Fibroblast of lung (primary cell): Measurements from ENCODE around the gene SLC26A2. TPM values are rescaled to one million over a fixed set of nuclear protein-coding genes. Genes with fewer than 3 reads are reported as not detected.

ENCODE experiments used
- DNase-seq, 2 donors: peaks; one replicate each; pipeline versions ENCODE4 v3.0.0 to v3.0.0-alpha.2; 2010; ENCODE audit warnings: low read depth in 2 of 2
- H2AFZ ChIP-seq: 2 replicates; pipeline ENCODE4 v1.5.1; 2012; ENCODE audit warnings: low read length, control low read depth, inconsistent platforms
- H3K27ac ChIP-seq: 2 replicates; pipeline ENCODE4 v1.5.1; 2011; ENCODE audit warnings: low read length, control low read depth; ENCODE audit not compliant: insufficient read depth
- H3K27me3 ChIP-seq: 2 replicates; pipeline ENCODE4 v1.5.1; 2011; ENCODE audit warnings: mild to moderate bottlenecking, low read length; ENCODE audit not compliant: control insufficient read depth, insufficient read depth
- H3K36me3 ChIP-seq: 2 replicates; pipeline ENCODE4 v1.5.1; 2011; ENCODE audit warnings: low read length; ENCODE audit not compliant: control insufficient read depth, insufficient read depth
- H3K4me1 ChIP-seq: 2 replicates; pipeline ENCODE4 v1.5.1; 2011; ENCODE audit warnings: low read length; ENCODE audit not compliant: control insufficient read depth, insufficient read depth; ENCODE audit errors: extremely low read depth
- H3K4me2 ChIP-seq: 2 replicates; pipeline ENCODE4 v1.5.1; 2011; ENCODE audit warnings: low read length, control low read depth; ENCODE audit not compliant: insufficient read depth; ENCODE audit errors: extremely low read depth
- H3K4me3 ChIP-seq, 4 experiments: fragments of 200-600 bp in 1 of 4; sonication (generic) in 1 of 4; replicated peaks in 1 of 4; 2 replicates each; pipeline ENCODE4 v1.5.1; 2011 to 2016; ENCODE audit warnings: low read length in 4 of 4, low read depth in 3 of 4, mild to moderate bottlenecking in 3 of 4, control low read depth in 2 of 4, inconsistent platforms in 1 of 4, mixed read lengths in 1 of 4; ENCODE audit not compliant: insufficient read depth in 1 of 4; ENCODE audit errors: control extremely low read depth in 1 of 4
- H3K79me2 ChIP-seq: 2 replicates; pipeline ENCODE4 v1.5.1; 2012; ENCODE audit warnings: mild to moderate bottlenecking, low read length, inconsistent platforms; ENCODE audit not compliant: control insufficient read depth, insufficient read depth
- H3K9ac ChIP-seq: 2 replicates; pipeline ENCODE4 v1.5.1; 2011; ENCODE audit warnings: mild to moderate bottlenecking, low read length, control low read depth; ENCODE audit not compliant: insufficient read depth
- H3K9me3 ChIP-seq: 2 replicates; pipeline ENCODE4 v1.5.1; 2012; ENCODE audit warnings: low read depth, low read length; ENCODE audit not compliant: control insufficient read depth, insufficient read depth
- H4K20me1 ChIP-seq: 2 replicates; pipeline ENCODE4 v1.5.1; 2011; ENCODE audit warnings: low read length; ENCODE audit not compliant: control insufficient read depth, insufficient read depth; ENCODE audit errors: extremely low read depth
- CTCF ChIP-seq, 2 donors: IDR thresholded peaks in 1 of 2; conservative IDR thresholded peaks in 1 of 2; 1 replicate in 1 of 2; 2 replicates in 1 of 2; pipeline ENCODE4 v1.5.1; 2011 to 2012; ENCODE audit warnings: low read length in 2 of 2, control low read depth in 1 of 2, inconsistent platforms in 1 of 2, low read depth in 1 of 2, mild to moderate bottlenecking in 1 of 2
- EZH2 ChIP-seq: IDR thresholded peaks from 2 replicates; pipeline ENCODE4 v1.5.1; 2012; ENCODE audit warnings: low read length, control low read depth, mild to moderate bottlenecking; ENCODE audit errors: missing control alignments
- polyA plus RNA-seq, 2 donors: library from polyadenylated mRNA; depleted of rRNA in 1 of 2; stranded (reverse) in 1 of 2; unstranded in 1 of 2; fragments of >200 nt; gene quantifications; 2 replicates each; pipeline ENCODE4 v1.2.1, GENCODE V29; 2011 to 2012; ENCODE audit warnings: missing spikeins in 1 of 2
- total RNA-seq: library from RNA; depleted of rRNA; stranded (reverse); fragments of >200 nt; gene quantifications from 2 replicates; pipeline ENCODE4 v1.2.1, GENCODE V29; 2014

SLC26A2 gene
- total and polyA plus RNA-seq, 2 donors (not counting 1 experiment from before 2014, with no cell fraction given) = 10.3 to 11.6 TPM

GRCh38 chr5:150015415-150015814 is 54.9 kb downstream of the SLC26A2 start:
- H3K79me2 ChIP-seq = peaks cover 3% of the 10 kb centered on the region
- no peaks in the 10 kb centered on the region for H4K20me1 ChIP-seq
- no peaks in the 10 kb centered on the region for H3K27me3 ChIP-seq
- TF ChIP-seq CTCF (conservative IDR thresholded peaks at IDR 0.05 in 1 of 2, IDR thresholded peaks at IDR 0.05 in 1 of 2; ENCODE audit: low read depth in 1 of 2, low read length in 2 of 2) (no peak), EZH2 (no peak)
- DNase-seq = no peak
- no peak overlapping the region for H3K9ac ChIP-seq
- H3K4me1 ChIP-seq = peaks cover 11% of the 10 kb centered on the region
- H3K4me2 ChIP-seq = no peak overlapping the region
- no peak overlapping the region for H3K27ac ChIP-seq
- no peak overlapping the region for H3K4me3 ChIP-seq
- H3K9me3 ChIP-seq = no peaks in the 10 kb centered on the region
- H2AFZ ChIP-seq = no peak overlapping the region
- H3K36me3 ChIP-seq = peaks cover 19% of the 10 kb centered on the region

- H3K79me2 ChIP-seq = peaks cover 3% of the 10 kb centered on the region
Observed at GRCh38 chr5:150016537-150016936, 56.0 kb downstream of the SLC26A2 start.

GRCh38 chr5:150017226-150018005 is 56.9 kb downstream of the SLC26A2 start:
- H3K4me3 ChIP-seq = no peak overlapping the region
- no peak overlapping the region for H3K27ac ChIP-seq
- no peaks in the 10 kb centered on the region for H4K20me1 ChIP-seq
- DNase-seq = peak; percentile 48 to 55
- H3K9me3 ChIP-seq = no peaks in the 10 kb centered on the region
- H3K4me1 ChIP-seq = peaks cover 11% of the 10 kb centered on the region
- peaks cover 18% of the 10 kb centered on the region for H3K36me3 ChIP-seq
- no peak overlapping the region for H3K9ac ChIP-seq
- peaks cover 3% of the 10 kb centered on the region for H3K79me2 ChIP-seq
- no peak for TF ChIP-seq EZH2
- TF ChIP-seq CTCF (conservative IDR thresholded peaks at IDR 0.05 in 1 of 2, IDR thresholded peaks at IDR 0.05 in 1 of 2; ENCODE audit: low read depth in 1 of 2, low read length in 2 of 2) = no peak
- no peak overlapping the region for H2AFZ ChIP-seq
- no peaks in the 10 kb centered on the region for H3K27me3 ChIP-seq
- H3K4me2 ChIP-seq = peak overlapping the region; percentile 23

More at GRCh38 chr5:150016537-150016936, 56.0 kb downstream of the SLC26A2 start:
- no peak overlapping the region for H3K4me3 ChIP-seq
- H3K27me3 ChIP-seq = no peaks in the 10 kb centered on the region
- H3K9ac ChIP-seq = no peak overlapping the region
- H3K9me3 ChIP-seq = no peaks in the 10 kb centered on the region
- H3K27ac ChIP-seq = no peak overlapping the region
- TF ChIP-seq CTCF (conservative IDR thresholded peaks at IDR 0.05 in 1 of 2, IDR thresholded peaks at IDR 0.05 in 1 of 2; ENCODE audit: low read depth in 1 of 2, low read length in 2 of 2) = no peak
- no peak for TF ChIP-seq EZH2
- no peak for DNase-seq
- no peaks in the 10 kb centered on the region for H4K20me1 ChIP-seq
- no peak overlapping the region for H2AFZ ChIP-seq
- peaks cover 11% of the 10 kb centered on the region for H3K4me1 ChIP-seq
- H3K36me3 ChIP-seq = peaks cover 17% of the 10 kb centered on the region
- H3K4me2 ChIP-seq = no peak overlapping the region
